ENCODE data around the gene EPHA5. TPM values are rescaled to one million over a fixed set of nuclear protein-coding genes. Genes with fewer than 3 reads are reported as not detected.

Gene EPHA5
- total and polyA plus RNA-seq, 9 of the 15 experiments (the other 6 are each of a cell fraction or from before 2014, with no cell fraction given), result 0.04 TPM; not detected in 8

- DNase-seq (ENCODE audit: extremely low read depth in 1 of 4, low spot score in 3 of 4) (no peak), FAIRE-seq (no peak), ATAC-seq (no peak)
- H3K9ac ChIP-seq (ENCODE audit: insufficient read depth in 1 of 2, low read depth in 2 of 2, low read length in 2 of 2), result no peak overlapping the region
- H3K79me2 ChIP-seq (ENCODE audit: control insufficient read depth, insufficient read depth, low read length), result no peaks in the 10 kb centered on the region
- no TSS peak for BruUV-seq (replicated peaks)
- H3K27ac ChIP-seq (ENCODE audit: extremely low read depth, low read depth, low read length), result no peak overlapping the region
- no peaks in the 10 kb centered on the region for H3K4me1 ChIP-seq (replicated peaks in 1 of 2; ENCODE audit: control insufficient read depth in 2 of 2, insufficient read depth in 2 of 2, low read length in 2 of 2)
- H3K36me3 ChIP-seq (ENCODE audit: control insufficient read depth, insufficient read depth, low read length), result no peaks in the 10 kb centered on the region
- no peak for TF ChIP-seq SNAPC5 (CRISPR knock-in tag; IDR thresholded peaks at IDR 0.05)
- no peak for TF ChIP-seq ZNF511 (CRISPR knock-in tag; IDR thresholded peaks at IDR 0.05)
- TF ChIP-seq ZNF165 (CRISPR knock-in tag; IDR thresholded peaks at IDR 0.05; ENCODE audit: borderline replicate concordance), result no peak
- no peak for TF ChIP-seq HDAC2 (IDR thresholded peaks at IDR 0.05)
- TF ChIP-seq NFE2L1 (tag; IDR thresholded peaks at IDR 0.05; ENCODE audit: borderline replicate concordance, low read depth), result no peak
- no peak for TF ChIP-seq ZHX1 (conservative IDR thresholded peaks at IDR 0.05; ENCODE audit: low read length)
- TF ChIP-seq ZEB2 (IDR thresholded peaks at IDR 0.05), result no peak
- TF ChIP-seq MBD2 (IDR thresholded peaks at IDR 0.05; ENCODE audit: borderline replicate concordance, low read depth), result no peak
- no peak for TF ChIP-seq SMARCB1 (IDR thresholded peaks at IDR 0.05; ENCODE audit: insufficient read length, low read depth)
- no peak for TF ChIP-seq ZNF395 (CRISPR knock-in tag; IDR thresholded peaks at IDR 0.05)
- TF ChIP-seq TEAD1 (CRISPR knock-in tag; IDR thresholded peaks at IDR 0.05), result no peak
- TF ChIP-seq NFE2 (IDR thresholded peaks at IDR 0.05; ENCODE audit: low read depth), result no peak
- no peak for TF ChIP-seq ZKSCAN1 (IDR thresholded peaks at IDR 0.05; ENCODE audit: low read depth, low read length)
- TF ChIP-seq EHMT2 (IDR thresholded peaks at IDR 0.05), result no peak
- no peak overlapping the region for H3K4me2 ChIP-seq (ENCODE audit: insufficient read depth, low read length)
- H4K20me1 ChIP-seq (replicated peaks; ENCODE audit: control insufficient read depth, insufficient read depth, low read length), result no peaks in the 10 kb centered on the region
- H3K9me1 ChIP-seq (ENCODE audit: control insufficient read depth, insufficient read depth, low read length), result no peaks in the 10 kb centered on the region
- in situ Hi-C loops (cut with MboI) (no loop called here), intact Hi-C loops (cut with micrococcal nuclease) (no loop called here)
- ChIA-PET CTCF (ENCODE audit: low intra/inter-chr PET ratio) (no interaction called here), POLR2A (no interaction called here)
- H3K9me3 ChIP-seq (replicated peaks; ENCODE audit: control insufficient read depth, insufficient read depth, low read depth, low read length), result no peaks in the 10 kb centered on the region; the same call in 1 of the 2 replicates
- WGBS (ENCODE audit: insufficient coverage, low coverage, missing lambda C conversion rate), result 0% methylated on average over 1 of the region's 1 CpG
- no peak overlapping the region for H2AFZ ChIP-seq (ENCODE audit: low read depth, low read length)
- H3K27me3 ChIP-seq (ENCODE audit: control insufficient read depth in 2 of 2, insufficient read depth in 2 of 2, low read length in 2 of 2), result no peaks in the 10 kb centered on the region
- no peak overlapping the region for H3K4me3 ChIP-seq
Measured at GRCh38 chr4:65393078-65393477, 277.2 kb downstream of the EPHA5 start.

All from K562 (cell line).